Heart left ventricle (tissue), 13 donors: Measurements from ENCODE around the gene MESP1.

Source experiments
- POLR2A ChIP-seq, 2 donors: fragments of 450-650 bp; IDR thresholded peaks; one replicate each; pipeline ENCODE4 v1.6.1; 2017; ENCODE audit warnings: antibody characterized with exemption in 2 of 2, mild to moderate bottlenecking in 2 of 2, moderate library complexity in 2 of 2
- TF ChIP-seq, protein P1 (sequence below), 12 donors: fragments of 200-600 bp; sonication (generic) in 4 of 12; IDR thresholded peaks; one replicate each; pipeline versions ENCODE4 v1.5.0 to v1.8.0; 2018 to 2022; ENCODE audit warnings: antibody characterized with exemption in 12 of 12, mild to moderate bottlenecking in 5 of 12
- donor health status: ischemic (EF 13 %, LVEDD 7.1; RV severe dilation, severe dysfunction).
- donor health status: DM: no; HTN: yes; CAD: no.
- donor health status: DM: no; HTN: no; CAD: no.
- donor health status: ischemic (EF 25% LVEDD 6.9; RV normal size, moderate dysfunction).
- donor health status: ischemic (EF 25% LVEDD 5.7; RV mildly dilated, moderate dysfunction).
- donor health status: ischemic (EF 35%, LVEDD 5.7; RV mildly dilated, moderate dysfunction).
- donor health status: nonischemic (EF 11% LVEDD 7.7; RV severe dilation, severe dysfunction).
- donor health status: DM: yes; HTN: yes; CAD: no.
- donor health status: PGD.
- donor health status: ischemic (EF 29% LVEDD 5.4; RV normal size, mild dysfunction).
- donor health status: nonischemic (EF 23%, LVEDD 6.1; RV moderate dilation, normal function).

DNA sequence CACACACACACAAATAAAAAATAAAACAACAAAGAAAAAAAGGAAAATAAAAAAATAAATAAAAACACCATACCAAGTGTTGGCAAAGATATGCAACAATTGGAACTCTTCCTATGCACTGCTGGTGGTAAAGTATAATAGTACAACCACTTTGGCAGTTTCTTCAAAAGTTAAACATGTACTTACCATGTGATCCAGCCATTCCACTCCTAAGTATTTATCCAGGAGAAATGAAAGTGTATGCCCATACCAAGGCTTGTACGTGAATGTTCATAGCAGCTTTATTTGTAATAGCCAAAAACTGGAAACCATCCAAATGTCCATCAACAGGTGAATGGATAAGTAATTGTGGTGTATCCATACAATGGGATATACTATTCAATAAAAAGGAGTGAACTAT lies 43.5 kb downstream of the MESP1 start:
- TF ChIP-seq, protein P1, sequence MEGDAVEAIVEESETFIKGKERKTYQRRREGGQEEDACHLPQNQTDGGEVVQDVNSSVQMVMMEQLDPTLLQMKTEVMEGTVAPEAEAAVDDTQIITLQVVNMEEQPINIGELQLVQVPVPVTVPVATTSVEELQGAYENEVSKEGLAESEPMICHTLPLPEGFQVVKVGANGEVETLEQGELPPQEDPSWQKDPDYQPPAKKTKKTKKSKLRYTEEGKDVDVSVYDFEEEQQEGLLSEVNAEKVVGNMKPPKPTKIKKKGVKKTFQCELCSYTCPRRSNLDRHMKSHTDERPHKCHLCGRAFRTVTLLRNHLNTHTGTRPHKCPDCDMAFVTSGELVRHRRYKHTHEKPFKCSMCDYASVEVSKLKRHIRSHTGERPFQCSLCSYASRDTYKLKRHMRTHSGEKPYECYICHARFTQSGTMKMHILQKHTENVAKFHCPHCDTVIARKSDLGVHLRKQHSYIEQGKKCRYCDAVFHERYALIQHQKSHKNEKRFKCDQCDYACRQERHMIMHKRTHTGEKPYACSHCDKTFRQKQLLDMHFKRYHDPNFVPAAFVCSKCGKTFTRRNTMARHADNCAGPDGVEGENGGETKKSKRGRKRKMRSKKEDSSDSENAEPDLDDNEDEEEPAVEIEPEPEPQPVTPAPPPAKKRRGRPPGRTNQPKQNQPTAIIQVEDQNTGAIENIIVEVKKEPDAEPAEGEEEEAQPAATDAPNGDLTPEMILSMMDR (IDR thresholded peaks at IDR 0.05): no peak
- TF ChIP-seq POLR2A (IDR thresholded peaks at IDR 0.05): no peak
